GM23248 (cell line): ENCODE measurements around the gene ZNF778.

Source experiments
- EZH2 ChIP-seq: fragments of 200-600 bp; sonication (generic); IDR thresholded peaks from 2 replicates; pipeline ENCODE4 v1.6.1; 2018; ENCODE audit warnings: antibody characterized with exemption, mild to moderate bottlenecking; ENCODE audit not compliant: insufficient read depth, poor library complexity, severe bottlenecking
- EZH2phosphoT487 ChIP-seq: fragments of 200-600 bp; sonication (generic); IDR thresholded peaks from 2 replicates; pipeline ENCODE4 v1.6.1; 2018; ENCODE audit warnings: antibody characterized with exemption, moderate library complexity, mild to moderate bottlenecking, low read depth; ENCODE audit not compliant: insufficient read depth

DNA sequence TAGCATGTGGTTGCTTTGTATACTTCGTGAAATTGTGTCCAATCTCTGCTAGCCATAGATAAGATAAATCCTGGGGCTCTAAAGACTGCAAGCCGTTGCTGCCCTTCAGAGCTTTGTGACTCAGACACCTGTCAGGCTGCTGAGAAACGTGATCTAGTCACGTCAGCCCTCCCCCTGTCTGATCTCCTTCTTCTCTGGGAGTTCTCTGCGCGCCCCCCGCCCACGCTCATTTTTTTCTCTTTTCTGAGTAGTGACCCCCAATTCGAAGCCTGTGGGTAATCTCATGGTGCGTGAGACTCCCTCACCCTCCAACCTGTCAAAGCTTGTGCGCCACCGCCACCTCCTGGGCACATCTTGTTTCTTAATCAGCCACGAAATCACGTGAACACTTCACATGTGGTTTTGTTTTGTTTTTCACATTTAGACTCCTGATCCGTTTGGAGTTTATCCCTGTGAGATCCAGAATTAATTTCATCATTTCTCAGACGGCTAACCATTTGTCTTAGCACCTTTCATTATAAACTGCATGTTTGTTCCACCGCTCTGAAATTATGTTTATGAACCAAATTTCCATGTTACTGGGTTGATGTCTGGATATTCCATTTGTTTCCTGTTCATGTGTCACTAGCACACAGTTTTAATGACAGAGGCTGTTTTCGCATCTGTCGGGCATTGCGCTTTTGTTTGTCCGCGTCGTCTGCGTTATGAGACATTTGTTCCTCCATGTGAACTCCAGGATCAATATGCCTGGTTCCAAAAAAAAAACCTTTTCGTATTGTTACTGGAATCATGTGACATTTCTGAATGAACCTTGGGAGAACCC, 977 bp upstream of the ZNF778 start:
- TF ChIP-seq EZH2: no peak
- no peak for TF ChIP-seq EZH2phosphoT487
